HEK293 (cell line): Measurements from ENCODE around the gene TEX2.

Experiments used
- CTCF ChIA-PET: fragments of 350-600 bp; formaldehyde crosslinking; extraction: SDS; loops from one replicate; lab custom pipeline; 2021; ENCODE audit warnings: antibody characterized with exemption; lab: Yijun Ruan, JAX
- POLR2A ChIA-PET: fragments of 300-600 bp; formaldehyde crosslinking; extraction: SDS; loops from one replicate; lab custom pipeline; 2020; ENCODE audit warnings: antibody characterized with exemption, inconsistent platforms; lab: Yijun Ruan, JAX
- H3K27ac ChIP-seq: fragments of 200-500 bp; sonication (Bioruptor generic); 2 replicates; pipeline ENCODE4 v1.5.1; 2014; ENCODE audit warnings: low read depth, low read length, control low read depth, inconsistent platforms; ENCODE audit errors: extremely low read depth
- H3K36me3 ChIP-seq, 2 experiments: fragments of 200-500 bp in 1 of 2; sonication (Bioruptor generic) in 1 of 2; 1 replicate in 1 of 2; 2 replicates in 1 of 2; pipeline ENCODE4 v1.5.1; 2014 to 2017; ENCODE audit warnings: inconsistent platforms in 2 of 2, low read length in 2 of 2; ENCODE audit not compliant: control insufficient read depth in 2 of 2, insufficient read depth in 1 of 2
- H3K4me1 ChIP-seq: fragments of 200-500 bp; sonication (Bioruptor generic); 2 replicates; pipeline ENCODE4 v1.5.1; 2014; ENCODE audit warnings: mild to moderate bottlenecking, low read length, inconsistent platforms; ENCODE audit not compliant: control insufficient read depth, insufficient read depth
- H3K4me3 ChIP-seq: 2 replicates; pipeline ENCODE4 v1.5.1; 2011; ENCODE audit warnings: low read depth, mild to moderate bottlenecking, control low read depth, low read length, moderate library complexity
- H3K9me3 ChIP-seq: fragments of 200-500 bp; sonication (Bioruptor generic); 2 replicates; pipeline ENCODE4 v1.5.1; 2014; ENCODE audit warnings: low read depth, low read length, inconsistent platforms; ENCODE audit not compliant: control insufficient read depth, insufficient read depth
- ATF2 ChIP-seq: fragments of 450-650 bp; formaldehyde crosslinking; IDR thresholded peaks from 2 replicates; pipeline ENCODE4 v1.5.1; 2016; ENCODE audit warnings: missing biosample characterization, missing genetic modification characterization, low read depth
- BCL11B ChIP-seq: fragments of 450-650 bp; formaldehyde crosslinking; IDR thresholded peaks from 2 replicates; pipeline ENCODE4 v1.5.1; 2016; ENCODE audit warnings: low read depth, missing biosample characterization, missing genetic modification characterization
- FEZF1 ChIP-seq: fragments of 450-650 bp; formaldehyde crosslinking; IDR thresholded peaks from 2 replicates; pipeline ENCODE4 v1.5.1; 2016; ENCODE audit warnings: missing biosample characterization, missing genetic modification characterization
- IKZF3 ChIP-seq: fragments of 450-650 bp; IDR thresholded peaks from 2 replicates; pipeline ENCODE4 v1.5.0; 2018; ENCODE audit warnings: missing biosample characterization, mild to moderate bottlenecking, missing genetic modification characterization, moderate library complexity
- KLF10 ChIP-seq: fragments of 450-650 bp; IDR thresholded peaks from 2 replicates; pipeline ENCODE4 v1.5.1; 2018; ENCODE audit warnings: missing biosample characterization, mild to moderate bottlenecking, missing genetic modification characterization
- OSR2 ChIP-seq: fragments of 450-650 bp; formaldehyde crosslinking; IDR thresholded peaks from 2 replicates; pipeline ENCODE4 v1.5.1; 2016; ENCODE audit warnings: missing biosample characterization, missing genetic modification characterization
- PRDM1 ChIP-seq: fragments of 450-650 bp; formaldehyde crosslinking; IDR thresholded peaks from 2 replicates; pipeline ENCODE4; 2016; ENCODE audit warnings: missing biosample characterization, missing genetic modification characterization
- PRDM6 ChIP-seq: fragments of 450-650 bp; formaldehyde crosslinking; IDR thresholded peaks from 2 replicates; pipeline ENCODE4 v1.5.1; 2017; ENCODE audit warnings: missing biosample characterization, missing genetic modification characterization
- SCRT2 ChIP-seq: fragments of 450-650 bp; formaldehyde crosslinking; IDR thresholded peaks from 2 replicates; pipeline ENCODE4 v1.5.1; 2016; ENCODE audit warnings: missing biosample characterization, missing genetic modification characterization
- SP2 ChIP-seq: fragments of 450-650 bp; formaldehyde crosslinking; IDR thresholded peaks from 2 replicates; pipeline ENCODE4 v1.5.1; 2016; ENCODE audit warnings: missing biosample characterization, missing genetic modification characterization
- SP3 ChIP-seq: fragments of 450-650 bp; formaldehyde crosslinking; IDR thresholded peaks from 2 replicates; pipeline ENCODE4 v1.5.1; 2016; ENCODE audit warnings: missing biosample characterization, missing genetic modification characterization
- SP7 ChIP-seq: fragments of 450-650 bp; formaldehyde crosslinking; IDR thresholded peaks from 2 replicates; pipeline ENCODE4 v1.5.1; 2016; ENCODE audit warnings: missing biosample characterization, missing genetic modification characterization
- TCF7L2 ChIP-seq: IDR thresholded peaks from 2 replicates; pipeline ENCODE4 v1.6.1; 2011; ENCODE audit warnings: low read depth, mild to moderate bottlenecking, inconsistent platforms, low read length, moderate library complexity, borderline replicate concordance
- TSHZ1 ChIP-seq: fragments of 450-650 bp; formaldehyde crosslinking; IDR thresholded peaks from 2 replicates; pipeline ENCODE4 v1.5.1; 2016; ENCODE audit warnings: missing biosample characterization, missing genetic modification characterization, borderline replicate concordance
- YY2 ChIP-seq: fragments of 450-650 bp; formaldehyde crosslinking; IDR thresholded peaks from 2 replicates; pipeline ENCODE4 v1.5.1; 2016; ENCODE audit warnings: missing biosample characterization, missing genetic modification characterization
- ZBTB17 ChIP-seq: fragments of 450-650 bp; formaldehyde crosslinking; IDR thresholded peaks from 2 replicates; pipeline ENCODE4 v1.5.1; 2016; ENCODE audit warnings: missing biosample characterization, missing genetic modification characterization
- ZEB2 ChIP-seq: fragments of 450-650 bp; formaldehyde crosslinking; IDR thresholded peaks from 2 replicates; pipeline ENCODE4 v1.5.1; 2016; ENCODE audit warnings: missing biosample characterization, missing genetic modification characterization
- ZIC2 ChIP-seq: fragments of 450-650 bp; formaldehyde crosslinking; IDR thresholded peaks from 2 replicates; pipeline ENCODE4 v1.5.1; 2016; ENCODE audit warnings: missing biosample characterization, missing genetic modification characterization
- ZNF157 ChIP-seq: fragments of 450-650 bp; formaldehyde crosslinking; IDR thresholded peaks from 2 replicates; pipeline ENCODE4 v1.5.1; 2016; ENCODE audit warnings: missing biosample characterization, missing genetic modification characterization
- ZNF335 ChIP-seq: fragments of 450-650 bp; formaldehyde crosslinking; conservative IDR thresholded peaks from 2 replicates; pipeline ENCODE4 v1.5.1; 2016; ENCODE audit warnings: missing biosample characterization, missing genetic modification characterization
- ZNF366 ChIP-seq: fragments of 450-650 bp; formaldehyde crosslinking; conservative IDR thresholded peaks from 2 replicates; pipeline ENCODE4 v1.5.1; 2016; ENCODE audit warnings: missing biosample characterization, missing genetic modification characterization
- ZNF423 ChIP-seq: fragments of 450-650 bp; formaldehyde crosslinking; IDR thresholded peaks from 2 replicates; pipeline ENCODE4 v1.5.1; 2016; ENCODE audit warnings: missing biosample characterization, missing genetic modification characterization
- ZNF48 ChIP-seq: fragments of 450-650 bp; formaldehyde crosslinking; IDR thresholded peaks from 2 replicates; pipeline ENCODE4 v1.5.1; 2016; ENCODE audit warnings: missing biosample characterization, missing genetic modification characterization
- ZNF624 ChIP-seq: fragments of 450-650 bp; formaldehyde crosslinking; IDR thresholded peaks from 2 replicates; pipeline ENCODE4 v1.5.1; 2017; ENCODE audit warnings: missing biosample characterization, missing genetic modification characterization
- ZNF664 ChIP-seq: fragments of 450-650 bp; formaldehyde crosslinking; IDR thresholded peaks from 2 replicates; pipeline ENCODE4 v1.5.1; 2016; ENCODE audit warnings: missing biosample characterization, missing genetic modification characterization
- ZNF837 ChIP-seq: fragments of 450-650 bp; formaldehyde crosslinking; IDR thresholded peaks from 2 replicates; pipeline ENCODE4 v1.5.1; 2016; ENCODE audit warnings: missing biosample characterization, missing genetic modification characterization
- ZSCAN4 ChIP-seq: fragments of 450-650 bp; formaldehyde crosslinking; IDR thresholded peaks from 2 replicates; pipeline ENCODE4 v1.5.1; 2017; ENCODE audit warnings: missing biosample characterization, missing genetic modification characterization

The TEX2 gene

GRCh38 chr17:64129515-64129764 is 133.6 kb downstream of the TEX2 start (continued):
- TF ChIP-seq TSHZ1 (no peak), ZSCAN4 (tag by site-specific recombination) (no peak), YY2 (tag by site-specific recombination) (no peak)

- TF ChIP-seq ZNF335 (peak; percentile 77), SP3 (tag by site-specific recombination) (no peak), SP2 (tag by site-specific recombination) (0 out of 2 replicates have a peak, but pooled peaks have one; percentile 28), ZNF157 (peak; percentile 42; the same call in 1 of the 2 replicates), SCRT2 (no peak), PRDM1 (tag by site-specific recombination) (0 out of 2 replicates have a peak, but pooled peaks have one; percentile 11)
- H3K9me3 ChIP-seq: no peaks in the 10 kb centered on the region
- H3K4me3 ChIP-seq: peak overlapping the region; percentile 83
- H3K27ac ChIP-seq: peak overlapping the region; percentile 70; the same call in 1 of the 2 replicates
- ChIA-PET POLR2A (interaction anchor here (1.1 to 3.5 kb wide), 4 partner anchors 8 to 100 kb away, joined by 3 to 19 read pairs (median 4); no protein-coding TSS in a partner anchor), CTCF (interaction anchor here (0.6 to 9.9 kb wide), 6 partner anchors 8 to 405 kb away, joined by 3 to 295 read pairs (median 5); no protein-coding TSS in a partner anchor)
- H3K4me1 ChIP-seq: peaks cover 8% of the 10 kb centered on the region
- H3K36me3 ChIP-seq: no peaks in the 10 kb centered on the region
These were observed 134.1 kb downstream of the TEX2 start for GRCh38 chr17:64128787-64129514.

GRCh38 chr17:64126918-64127317 is 136.1 kb downstream of the TEX2 start:
- ChIA-PET CTCF (interaction anchor here (0.6 to 1.3 kb wide), 4 partner anchors 63 to 628 kb away, joined by 3 to 4 read pairs (median 3); no protein-coding TSS in a partner anchor), POLR2A (no interaction called here)
- Histone ChIP-seq H3K4me3 (no peak overlapping the region), H3K27ac (no peak overlapping the region), H3K9me3 (no peaks in the 10 kb centered on the region), H3K4me1 (peaks cover 11% of the 10 kb centered on the region), H3K36me3 (no peaks in the 10 kb centered on the region)
- TF ChIP-seq ZIC2 (tag by site-specific recombination) (no peak), ZNF423 (tag by site-specific recombination) (no peak), FEZF1 (tag by site-specific recombination) (peak; percentile 81), ZNF48 (no peak), ZNF624 (tag by site-specific recombination) (no peak), ATF2 (peak; percentile 66), SP7 (peak; percentile 39; the same call in 1 of the 2 replicates), KLF10 (tag by site-specific recombination) (0 out of 2 replicates have a peak, but pooled peaks have one; percentile 34), ZNF837 (no peak), PRDM6 (tag by site-specific recombination) (peak; percentile 95), ZNF664 (0 out of 2 replicates have a peak, but pooled peaks have one; percentile 15), ZEB2 (tag by site-specific recombination) (0 out of 2 replicates have a peak, but pooled peaks have one; percentile 29), IKZF3 (tag by site-specific recombination) (peak; percentile 52; the same call in 1 of the 2 replicates), OSR2 (tag by site-specific recombination) (peak; percentile 45; the same call in 1 of the 2 replicates), TCF7L2 (peak; percentile 53), BCL11B (tag by site-specific recombination) (no peak), ZBTB17 (tag by site-specific recombination) (no peak), ZNF366 (0 out of 2 replicates have a peak, but pooled peaks have one; percentile 20)
